GM12873 (cell line): Measurements from ENCODE around the gene PPP4R3C.

Experiments
- CTCF ChIP-seq: IDR thresholded peaks from 2 replicates; pipeline ENCODE4 v1.5.1; 2012; ENCODE audit warnings: low read depth, mild to moderate bottlenecking, moderate library complexity, low read length, control low read depth; ENCODE audit not compliant: insufficient read depth; ENCODE audit errors: missing control alignments

Gene PPP4R3C

GRCh38 chrX:27444093-27444908, 18.8 kb downstream of the PPP4R3C start:
- TF ChIP-seq CTCF: no peak

- no peak for TF ChIP-seq CTCF
Measured at GRCh38 chrX:27439771-27440170, 23.4 kb downstream of the PPP4R3C start.

GRCh38 chrX:27438937-27439336, 24.2 kb downstream of the PPP4R3C start:
- TF ChIP-seq CTCF: no peak

GRCh38 chrX:27435031-27435430, 28.1 kb downstream of the PPP4R3C start:
- TF ChIP-seq CTCF: no peak
